DND-41 (cell line): ENCODE data around the gene ARRDC1.

ENCODE experiments used
- EZH2 ChIP-seq: IDR thresholded peaks from 3 replicates; pipeline ENCODE4 v1.6.1; 2012; ENCODE audit warnings: borderline replicate concordance, low read depth, mild to moderate bottlenecking, moderate library complexity, low read length, inconsistent platforms; ENCODE audit not compliant: severe bottlenecking
- TF ChIP-seq, protein P1 (sequence below): IDR thresholded peaks from 2 replicates; pipeline ENCODE4 v1.5.1; 2012; ENCODE audit warnings: borderline replicate concordance, low read length, moderate library complexity, mild to moderate bottlenecking; ENCODE audit not compliant: poor library complexity, severe bottlenecking; ENCODE audit errors: extremely low read depth

DNA sequence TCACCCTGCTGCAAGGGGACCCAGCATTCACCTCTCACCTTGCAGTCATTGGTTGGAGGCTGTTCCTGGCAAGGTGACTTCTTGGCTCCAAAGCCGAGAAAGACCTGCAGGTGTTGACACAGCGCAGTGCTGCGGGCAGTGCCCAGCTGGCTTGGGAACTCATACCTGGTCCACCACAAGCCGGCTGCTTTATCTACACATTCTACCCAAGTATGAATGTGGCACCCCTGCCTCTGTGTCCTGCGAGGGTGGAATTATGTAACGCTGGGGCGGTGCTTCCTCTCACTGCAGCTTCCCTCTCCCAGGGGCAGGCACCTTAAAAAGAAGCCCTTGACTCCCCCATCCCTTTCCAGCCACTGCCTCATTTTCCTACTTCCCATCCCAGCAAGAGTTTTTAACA lies 12.7 kb upstream of the ARRDC1 start:
- TF ChIP-seq, protein P1, sequence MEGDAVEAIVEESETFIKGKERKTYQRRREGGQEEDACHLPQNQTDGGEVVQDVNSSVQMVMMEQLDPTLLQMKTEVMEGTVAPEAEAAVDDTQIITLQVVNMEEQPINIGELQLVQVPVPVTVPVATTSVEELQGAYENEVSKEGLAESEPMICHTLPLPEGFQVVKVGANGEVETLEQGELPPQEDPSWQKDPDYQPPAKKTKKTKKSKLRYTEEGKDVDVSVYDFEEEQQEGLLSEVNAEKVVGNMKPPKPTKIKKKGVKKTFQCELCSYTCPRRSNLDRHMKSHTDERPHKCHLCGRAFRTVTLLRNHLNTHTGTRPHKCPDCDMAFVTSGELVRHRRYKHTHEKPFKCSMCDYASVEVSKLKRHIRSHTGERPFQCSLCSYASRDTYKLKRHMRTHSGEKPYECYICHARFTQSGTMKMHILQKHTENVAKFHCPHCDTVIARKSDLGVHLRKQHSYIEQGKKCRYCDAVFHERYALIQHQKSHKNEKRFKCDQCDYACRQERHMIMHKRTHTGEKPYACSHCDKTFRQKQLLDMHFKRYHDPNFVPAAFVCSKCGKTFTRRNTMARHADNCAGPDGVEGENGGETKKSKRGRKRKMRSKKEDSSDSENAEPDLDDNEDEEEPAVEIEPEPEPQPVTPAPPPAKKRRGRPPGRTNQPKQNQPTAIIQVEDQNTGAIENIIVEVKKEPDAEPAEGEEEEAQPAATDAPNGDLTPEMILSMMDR, result no peak
- TF ChIP-seq EZH2, result no peak
